OCI-LY7 (cell line): ENCODE measurements around the gene LAMB3. TPM values are rescaled to one million over a fixed set of nuclear protein-coding genes. Genes with fewer than 3 reads are reported as not detected.

Source experiments
- BruUV-seq: library from RNA; stranded (reverse); fragments of 400-500 nt; replicated peaks from 2 replicates; lab custom pipeline; 2021; lab: Mats Ljungman, UMichigan
- CTCF ChIA-PET: fragments of 300-600 bp; sonication (Branson Sonifier 250); formaldehyde crosslinking; loops from one replicate; lab custom pipeline; 2022; ENCODE audit warnings: antibody characterized with exemption; ENCODE audit not compliant: unreplicated experiment; lab: Charles Lee
- POLR2A ChIA-PET: fragments of 300-600 bp; sonication (Branson Sonifier 250); formaldehyde crosslinking; loops from one replicate; lab custom pipeline; 2022; ENCODE audit warnings: antibody characterized with exemption; lab: Charles Lee
- DNase-seq: peaks from one replicate; pipeline ENCODE4 v3.0.0-alpha.2; 2015; ENCODE audit warnings: low spot score
- H2AFZ ChIP-seq: fragments of 200-600 bp; sonication (generic), shearing (Covaris generic); 2 replicates; pipeline ENCODE4 v1.6.1; 2014; ENCODE audit warnings: mild to moderate bottlenecking, antibody characterized with exemption, low read length, moderate library complexity
- H3K27ac ChIP-seq: fragments of 200-600 bp; sonication (generic); 2 replicates; pipeline ENCODE4 v1.5.1; 2014; ENCODE audit warnings: mixed run types, low read depth, mild to moderate bottlenecking, moderate library complexity, low read length, inconsistent platforms; ENCODE audit not compliant: poor library complexity, severe bottlenecking
- H3K36me3 ChIP-seq: fragments of 200-600 bp; sonication (generic); 2 replicates; pipeline ENCODE4 v1.6.1; 2014; ENCODE audit warnings: mild to moderate bottlenecking, antibody characterized with exemption, low read length, moderate library complexity, mixed read lengths; ENCODE audit not compliant: insufficient read depth
- H3K4me1 ChIP-seq: fragments of 200-600 bp; sonication (generic); 2 replicates; pipeline ENCODE4 v1.5.1; 2014; ENCODE audit warnings: mild to moderate bottlenecking, low read length; ENCODE audit not compliant: insufficient read depth, poor library complexity, severe bottlenecking
- H3K4me2 ChIP-seq: fragments of 200-600 bp; sonication (generic); 2 replicates; pipeline ENCODE4 v1.6.1; 2014; ENCODE audit warnings: mild to moderate bottlenecking, low read length
- H3K4me3 ChIP-seq: fragments of 200-600 bp; sonication (generic); 2 replicates; pipeline ENCODE4 v1.5.1; 2014; ENCODE audit warnings: mild to moderate bottlenecking, low read depth, low read length; ENCODE audit not compliant: poor library complexity, severe bottlenecking
- H3K79me2 ChIP-seq: fragments of 200-600 bp; sonication (generic); 2 replicates; pipeline ENCODE4 v1.6.1; 2016; ENCODE audit warnings: low read depth, mild to moderate bottlenecking, low read length, moderate library complexity, mixed read lengths; ENCODE audit not compliant: insufficient read depth
- H3K9me2 ChIP-seq: fragments of 200-600 bp; sonication (generic); 2 replicates; pipeline ENCODE4 v1.6.1; 2016; ENCODE audit warnings: mild to moderate bottlenecking, low read length, mixed read lengths; ENCODE audit not compliant: insufficient read depth
- H3K9me3 ChIP-seq: fragments of 200-600 bp; sonication (generic); 2 replicates; pipeline ENCODE4 v1.6.1; 2014; ENCODE audit warnings: mild to moderate bottlenecking, mixed run types, low read length, mixed read lengths
- H4K20me1 ChIP-seq: fragments of 200-600 bp; sonication (generic); 2 replicates; pipeline ENCODE4 v1.6.1; 2014; ENCODE audit warnings: mild to moderate bottlenecking, antibody characterized with exemption, low read length, moderate library complexity, mixed read lengths; ENCODE audit not compliant: insufficient read depth
- CTCF ChIP-seq: fragments of 200-600 bp; sonication (generic); conservative IDR thresholded peaks from 2 replicates; pipeline ENCODE4 v1.5.1; 2014; ENCODE audit warnings: mild to moderate bottlenecking, antibody characterized with exemption, low read length, moderate library complexity, mixed read lengths
- EZH2phosphoT487 ChIP-seq: fragments of 200-600 bp; sonication (generic); IDR thresholded peaks from 2 replicates; pipeline ENCODE4 v1.6.1; 2018; ENCODE audit warnings: low read depth, borderline replicate concordance, mild to moderate bottlenecking, mixed run types, antibody characterized with exemption, low read length, moderate library complexity, mixed read lengths
- intact Hi-C: fragments of 100-400 bp; cut with micrococcal nuclease; formaldehyde crosslinking; loops from one replicate; pipeline ENCODE4 v1.10.0; 2022; ENCODE audit not compliant: unreplicated experiment
- total RNA-seq, 2 experiments: library from RNA; depleted of rRNA in 1 of 2; stranded (reverse); fragments of >200 nt in 1 of 2; shearing (Covaris generic) in 1 of 2; gene quantifications; 2 replicates each; pipeline ENCODE4 v1.2.3, GENCODE V29; 2014 to 2022

Gene LAMB3
- total RNA-seq, 2 experiments from 2014 or later: 0.41 to 0.46 TPM

- Histone ChIP-seq H4K20me1 (no peaks in the 10 kb centered on the region), H3K4me1 (no peaks in the 10 kb centered on the region), H3K4me3 (no peak overlapping the region), H3K79me2 (no peaks in the 10 kb centered on the region), H3K27ac (no peak overlapping the region), H2AFZ (no peak overlapping the region), H3K9me2 (no peaks in the 10 kb centered on the region), H3K4me2 (no peak overlapping the region), H3K9me3 (no peaks in the 10 kb centered on the region), H3K36me3 (no peaks in the 10 kb centered on the region)
- DNase-seq: no peak
- POLR2A ChIA-PET: interaction anchor here (0.6 kb wide), 1 partner anchor 1122 kb away, joined by 4 read pairs; no protein-coding TSS in a partner anchor
- no TSS peak for BruUV-seq
- CTCF ChIA-PET: no interaction called here
- intact Hi-C loops: no loop called here
- TF ChIP-seq EZH2phosphoT487 (no peak), CTCF (no peak)
These were observed 32.3 kb downstream of the LAMB3 start for GRCh38 chr1:209619696-209620486.

- Histone ChIP-seq H3K27ac (no peak overlapping the region), H3K9me2 (no peaks in the 10 kb centered on the region), H4K20me1 (no peaks in the 10 kb centered on the region), H3K4me1 (no peaks in the 10 kb centered on the region), H3K4me2 (no peak overlapping the region), H3K79me2 (no peaks in the 10 kb centered on the region), H2AFZ (no peak overlapping the region), H3K9me3 (no peaks in the 10 kb centered on the region), H3K36me3 (no peaks in the 10 kb centered on the region), H3K4me3 (no peak overlapping the region)
- ChIA-PET CTCF (no interaction called here), POLR2A (no interaction called here)
- TF ChIP-seq CTCF: no peak
- no peak for TF ChIP-seq EZH2phosphoT487
- DNase-seq: no peak
- no TSS peak for BruUV-seq
- intact Hi-C loops: no loop called here
These were observed 33.3 kb downstream of the LAMB3 start for GRCh38 chr1:209618756-209619420.
